Osteoblast (primary cell): Measurements from ENCODE around the gene ARHGAP15. TPM values are rescaled to one million over a fixed set of nuclear protein-coding genes. Genes with fewer than 3 reads are reported as not detected.

Experiments used
- DNase-seq: peaks from one replicate; pipeline ENCODE4 v3.0.0; 2011; ENCODE audit warnings: low spot score, mixed read lengths; ENCODE audit not compliant: insufficient read length; ENCODE audit errors: missing footprints
- H2AFZ ChIP-seq: 2 replicates; pipeline ENCODE4 v1.6.0; 2011; ENCODE audit warnings: mild to moderate bottlenecking, low read length
- H3K27ac ChIP-seq: 2 replicates; pipeline ENCODE4 v1.5.1; 2011; ENCODE audit warnings: mild to moderate bottlenecking, low read depth, low read length, moderate library complexity
- H3K27me3 ChIP-seq: 2 replicates; pipeline ENCODE4 v1.6.0; 2012; ENCODE audit warnings: mild to moderate bottlenecking, control low read depth, inconsistent platforms, low read length, moderate library complexity; ENCODE audit not compliant: insufficient read depth
- H3K36me3 ChIP-seq: 2 replicates; pipeline ENCODE4 v1.5.1; 2011; ENCODE audit warnings: mild to moderate bottlenecking, low read length, control low read depth, moderate library complexity; ENCODE audit not compliant: insufficient read depth
- H3K4me1 ChIP-seq: 2 replicates; pipeline ENCODE4 v1.5.1; 2011; ENCODE audit warnings: mild to moderate bottlenecking, low read length, control low read depth, moderate library complexity; ENCODE audit not compliant: insufficient read depth
- H3K4me2 ChIP-seq: 2 replicates; pipeline ENCODE4 v1.6.0; 2011; ENCODE audit warnings: mild to moderate bottlenecking, low read length; ENCODE audit not compliant: insufficient read depth
- H3K4me3 ChIP-seq: fragments of 200-600 bp; sonication (generic); 3 replicates; pipeline ENCODE4 v1.5.1; 2012; ENCODE audit warnings: mild to moderate bottlenecking, low read length, inconsistent platforms; ENCODE audit not compliant: insufficient read depth
- H3K79me2 ChIP-seq: 2 replicates; pipeline ENCODE4 v1.6.0; 2012; ENCODE audit warnings: mild to moderate bottlenecking, low read length, control low read depth, inconsistent platforms; ENCODE audit not compliant: insufficient read depth
- H3K9me3 ChIP-seq: 2 replicates; pipeline ENCODE4 v1.5.1; 2011; ENCODE audit warnings: low read depth, low read length, control low read depth
- H4K20me1 ChIP-seq: 2 replicates; pipeline ENCODE4 v1.6.0; 2012; ENCODE audit warnings: mild to moderate bottlenecking, low read length, control low read depth; ENCODE audit not compliant: insufficient read depth
- total RNA-seq: library from RNA; depleted of rRNA; stranded (reverse); fragments of >200 nt; gene quantifications from 2 replicates; pipeline ENCODE4 v1.2.3, GENCODE V29; 2012
- TF ChIP-seq, protein P1 (sequence below): IDR thresholded peaks from 2 replicates; pipeline ENCODE4 v1.5.1; 2011; ENCODE audit warnings: mild to moderate bottlenecking, low read depth, low read length, moderate library complexity; ENCODE audit errors: extremely low read depth

ARHGAP15 gene
- total RNA-seq, 1 donor, result 2.2 TPM

DNA sequence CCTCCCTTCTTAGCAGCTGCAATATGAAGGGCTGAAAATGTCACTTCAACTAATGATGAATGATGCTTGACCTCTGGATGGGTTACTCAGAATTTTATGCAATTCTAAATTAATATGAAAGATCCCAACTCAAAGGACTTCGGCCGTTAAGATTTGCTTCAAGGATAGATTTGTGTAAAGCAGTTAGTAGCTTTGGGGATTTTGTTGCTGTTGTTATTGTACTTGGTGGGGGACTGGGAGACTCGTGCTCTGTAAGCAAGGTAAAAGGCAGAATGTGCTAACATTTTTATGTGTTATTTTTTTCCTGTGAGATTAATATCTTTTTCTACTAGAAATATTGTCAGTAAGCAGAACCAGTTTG lies 478.8 kb downstream of the ARHGAP15 start:
- Histone ChIP-seq H3K4me1 (peaks cover 3% of the 10 kb centered on the region), H3K36me3 (no peaks in the 10 kb centered on the region), H4K20me1 (no peaks in the 10 kb centered on the region), H3K4me3 (no peak overlapping the region), H3K9me3 (no peaks in the 10 kb centered on the region), H3K4me2 (no peak overlapping the region), H3K27me3 (no peaks in the 10 kb centered on the region), H3K27ac (no peak overlapping the region), H2AFZ (no peak overlapping the region), H3K79me2 (no peaks in the 10 kb centered on the region)
- DNase-seq, result no peak
- TF ChIP-seq, protein P1, sequence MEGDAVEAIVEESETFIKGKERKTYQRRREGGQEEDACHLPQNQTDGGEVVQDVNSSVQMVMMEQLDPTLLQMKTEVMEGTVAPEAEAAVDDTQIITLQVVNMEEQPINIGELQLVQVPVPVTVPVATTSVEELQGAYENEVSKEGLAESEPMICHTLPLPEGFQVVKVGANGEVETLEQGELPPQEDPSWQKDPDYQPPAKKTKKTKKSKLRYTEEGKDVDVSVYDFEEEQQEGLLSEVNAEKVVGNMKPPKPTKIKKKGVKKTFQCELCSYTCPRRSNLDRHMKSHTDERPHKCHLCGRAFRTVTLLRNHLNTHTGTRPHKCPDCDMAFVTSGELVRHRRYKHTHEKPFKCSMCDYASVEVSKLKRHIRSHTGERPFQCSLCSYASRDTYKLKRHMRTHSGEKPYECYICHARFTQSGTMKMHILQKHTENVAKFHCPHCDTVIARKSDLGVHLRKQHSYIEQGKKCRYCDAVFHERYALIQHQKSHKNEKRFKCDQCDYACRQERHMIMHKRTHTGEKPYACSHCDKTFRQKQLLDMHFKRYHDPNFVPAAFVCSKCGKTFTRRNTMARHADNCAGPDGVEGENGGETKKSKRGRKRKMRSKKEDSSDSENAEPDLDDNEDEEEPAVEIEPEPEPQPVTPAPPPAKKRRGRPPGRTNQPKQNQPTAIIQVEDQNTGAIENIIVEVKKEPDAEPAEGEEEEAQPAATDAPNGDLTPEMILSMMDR, result no peak

DNA sequence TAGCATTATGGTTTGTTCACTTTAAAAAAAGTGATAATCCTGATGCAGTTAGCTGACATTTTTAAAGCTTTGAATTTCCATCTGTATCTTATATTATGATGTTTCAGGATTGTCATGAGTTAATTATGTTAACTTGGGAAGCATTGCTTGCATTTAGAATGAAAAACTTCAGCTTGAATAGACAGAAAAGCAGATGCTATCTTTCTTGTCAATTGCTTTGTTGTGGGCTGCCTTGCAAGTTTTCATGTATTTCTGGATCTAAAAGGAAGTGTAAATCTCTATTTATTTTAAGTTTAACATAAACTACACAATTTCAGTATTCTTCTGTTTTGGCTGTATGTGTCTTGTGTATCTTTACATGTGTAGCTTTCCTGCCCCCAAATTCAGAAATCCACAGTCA lies 479.5 kb downstream of the ARHGAP15 start:
- Histone ChIP-seq H4K20me1 (no peaks in the 10 kb centered on the region), H3K27ac (no peak overlapping the region), H3K79me2 (no peaks in the 10 kb centered on the region), H3K36me3 (no peaks in the 10 kb centered on the region), H3K27me3 (no peaks in the 10 kb centered on the region), H3K4me2 (no peak overlapping the region), H3K4me1 (peaks cover 3% of the 10 kb centered on the region), H3K4me3 (no peak overlapping the region), H3K9me3 (no peaks in the 10 kb centered on the region), H2AFZ (no peak overlapping the region)
- TF ChIP-seq, protein P1, result no peak
- no peak for DNase-seq

DNA sequence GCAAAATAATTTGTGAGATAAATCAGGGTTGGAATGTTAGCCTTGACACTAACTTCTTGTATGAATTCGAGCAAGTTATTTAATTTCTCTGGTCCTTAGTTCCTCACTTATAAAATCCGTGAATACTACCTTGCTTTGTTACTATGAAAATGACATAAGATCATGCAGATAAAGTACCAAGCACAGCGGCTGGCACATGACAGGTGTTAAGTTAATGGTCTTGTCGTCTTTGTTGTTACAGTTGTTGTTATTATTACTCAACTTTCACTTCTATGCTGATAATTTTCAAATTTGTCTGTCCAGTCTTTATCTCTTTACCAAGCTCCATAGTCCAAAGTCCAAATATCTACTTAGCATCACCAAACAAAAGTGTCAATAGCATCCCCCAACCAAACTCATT lies 482.1 kb downstream of the ARHGAP15 start:
- Histone ChIP-seq H3K79me2 (no peaks in the 10 kb centered on the region), H3K4me1 (peaks cover 3% of the 10 kb centered on the region), H3K27ac (no peak overlapping the region), H3K36me3 (no peaks in the 10 kb centered on the region), H4K20me1 (no peaks in the 10 kb centered on the region), H3K9me3 (no peaks in the 10 kb centered on the region), H3K4me2 (no peak overlapping the region), H2AFZ (no peak overlapping the region), H3K27me3 (no peaks in the 10 kb centered on the region), H3K4me3 (no peak overlapping the region)
- TF ChIP-seq, protein P1, result no peak
- DNase-seq, result no peak

DNA sequence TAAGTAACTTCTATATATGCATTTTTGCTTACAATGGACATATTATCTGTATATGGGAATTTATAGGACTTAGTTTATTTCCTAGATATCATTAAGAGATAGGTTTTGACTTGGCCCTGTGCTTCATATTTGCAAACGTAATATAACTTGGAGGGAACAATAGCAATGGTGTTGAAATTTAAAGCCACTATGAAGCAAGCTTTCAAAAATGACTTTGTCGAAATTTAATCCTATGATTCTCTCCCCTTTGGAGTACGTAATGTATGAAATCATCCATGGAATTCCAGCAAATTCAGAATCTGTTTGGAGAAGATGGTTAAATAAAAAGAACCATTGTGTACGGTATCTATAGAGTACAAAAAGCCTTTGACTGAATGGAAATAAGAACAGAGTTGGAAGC lies 486.3 kb downstream of the ARHGAP15 start:
- Histone ChIP-seq H3K27me3 (no peaks in the 10 kb centered on the region), H3K27ac (no peak overlapping the region), H3K36me3 (no peaks in the 10 kb centered on the region), H2AFZ (no peak overlapping the region), H3K9me3 (no peaks in the 10 kb centered on the region), H3K4me3 (no peak overlapping the region), H3K4me1 (no peaks in the 10 kb centered on the region), H4K20me1 (no peaks in the 10 kb centered on the region), H3K4me2 (no peak overlapping the region), H3K79me2 (no peaks in the 10 kb centered on the region)
- peak; percentile 15 for DNase-seq
- TF ChIP-seq, protein P1, result no peak
